MM.1S (cell line): ENCODE data around the gene DNAJB9.
"Not testable (repeated sequence)": the region's sequence is repeated elsewhere in the genome, so short reads cannot be mapped to it uniquely, and the experiment has no call there.

Experiments used
- DNase-seq: peaks from one replicate; pipeline ENCODE4 v3.0.0-alpha.2; 2015
- H2AFZ ChIP-seq: fragments of 300-600 bp; sonication (generic); 2 replicates; pipeline ENCODE4 v1.6.0; 2016; ENCODE audit warnings: antibody characterized with exemption, low read length
- H3F3A ChIP-seq: fragments of 300-600 bp; sonication (generic); 2 replicates; pipeline ENCODE4 v1.6.1; 2016; ENCODE audit warnings: mild to moderate bottlenecking, antibody characterized with exemption, low read length, moderate library complexity, mixed read lengths; ENCODE audit not compliant: insufficient read depth
- H3K27ac ChIP-seq: fragments of 300-600 bp; sonication (generic); 2 replicates; pipeline ENCODE4 v1.5.1; 2016; ENCODE audit warnings: mild to moderate bottlenecking, low read length
- H3K27me3 ChIP-seq: fragments of 300-600 bp; sonication (generic); replicated peaks from 2 replicates; pipeline ENCODE4 v1.6.0; 2016; ENCODE audit warnings: low read length; ENCODE audit not compliant: insufficient read depth
- H3K36me3 ChIP-seq: fragments of 300-600 bp; sonication (generic); replicated peaks from 2 replicates; pipeline ENCODE4 v1.6.1; 2016; ENCODE audit warnings: mild to moderate bottlenecking, low read length, mixed read lengths; ENCODE audit not compliant: insufficient read depth
- H3K4me1 ChIP-seq: fragments of 300-600 bp; sonication (generic); 2 replicates; pipeline ENCODE4 v1.6.1; 2016; ENCODE audit warnings: low read length, mixed read lengths
- H3K4me2 ChIP-seq: fragments of 300-600 bp; sonication (generic); 2 replicates; pipeline ENCODE4 v1.6.0; 2016; ENCODE audit warnings: low read depth, low read length
- H3K4me3 ChIP-seq: fragments of 300-600 bp; sonication (generic); 2 replicates; pipeline ENCODE4 v1.5.1; 2016; ENCODE audit warnings: low read length, mixed read lengths
- H3K79me2 ChIP-seq: fragments of 300-600 bp; sonication (generic); 2 replicates; pipeline ENCODE4 v1.6.1; 2016; ENCODE audit warnings: mixed run types, low read length, mixed read lengths
- H3K9ac ChIP-seq: fragments of 300-600 bp; sonication (generic); 2 replicates; pipeline ENCODE4 v1.6.1; 2016; ENCODE audit warnings: low read length, mixed read lengths
- H3K9me2 ChIP-seq: fragments of 300-600 bp; sonication (generic); replicated peaks from 2 replicates; pipeline ENCODE4 v1.6.1; 2016; ENCODE audit warnings: mild to moderate bottlenecking, low read length, mixed read lengths; ENCODE audit not compliant: insufficient read depth
- H3K9me3 ChIP-seq: fragments of 300-600 bp; sonication (generic); replicated peaks from 2 replicates; pipeline ENCODE4 v1.6.1; 2016; ENCODE audit warnings: mild to moderate bottlenecking, low read length, mixed read lengths; ENCODE audit not compliant: insufficient read depth
- H4K20me1 ChIP-seq: fragments of 300-600 bp; sonication (generic); 2 replicates; pipeline ENCODE4 v1.6.1; 2016; ENCODE audit warnings: mild to moderate bottlenecking, low read length, moderate library complexity, mixed read lengths; ENCODE audit not compliant: insufficient read depth
- CTCF ChIP-seq: fragments of 300-600 bp; sonication (generic); IDR thresholded peaks from 2 replicates; pipeline ENCODE4 v1.5.1; 2016; ENCODE audit warnings: antibody characterized with exemption, low read length, mixed read lengths
- EZH2 ChIP-seq: fragments of 300-600 bp; sonication (generic); optimal IDR thresholded peaks from 2 replicates; pipeline ENCODE3; 2017; ENCODE audit warnings: low read depth, mild to moderate bottlenecking, antibody characterized with exemption, low read length, mixed read lengths
- EZH2phosphoT487 ChIP-seq: fragments of 300-600 bp; sonication (generic); IDR thresholded peaks from 2 replicates; pipeline ENCODE4 v1.6.1; 2018; ENCODE audit warnings: antibody characterized with exemption, low read length

DNAJB9 gene

GRCh38 chr7:108535744-108536143 lies 33.9 kb upstream of the DNAJB9 start:
- no peak for DNase-seq
- Histone ChIP-seq H3K4me3 (no peak overlapping the region), H2AFZ (no peak overlapping the region), H3K4me1 (no peaks in the 10 kb centered on the region), H3K4me2 (no peak overlapping the region), H3K36me3 (no peaks in the 10 kb centered on the region), H3F3A (no peaks in the 10 kb centered on the region), H3K9me3 (no peaks in the 10 kb centered on the region), H4K20me1 (no peaks in the 10 kb centered on the region), H3K9ac (no peak overlapping the region), H3K27ac (no peak overlapping the region), H3K9me2 (no peaks in the 10 kb centered on the region), H3K79me2 (no peaks in the 10 kb centered on the region), H3K27me3 (no peaks in the 10 kb centered on the region)
- TF ChIP-seq EZH2phosphoT487 (no peak), EZH2 (no peak), CTCF (no peak)

GRCh38 chr7:108537229-108537628 lies 32.4 kb upstream of the DNAJB9 start:
- no peak for TF ChIP-seq EZH2phosphoT487
- TF ChIP-seq EZH2, result no peak
- TF ChIP-seq CTCF, result no peak

GRCh38 chr7:108538236-108538635 lies 31.4 kb upstream of the DNAJB9 start:
- not testable (repeated sequence) for H3K9me2 ChIP-seq, H3K4me2 ChIP-seq, H3K27me3 ChIP-seq, DNase-seq, H3K4me1 ChIP-seq, H3F3A ChIP-seq, H2AFZ ChIP-seq, H3K9ac ChIP-seq, H4K20me1 ChIP-seq, H3K9me3 ChIP-seq, H3K27ac ChIP-seq, H3K4me3 ChIP-seq, H3K36me3 ChIP-seq, H3K79me2 ChIP-seq

More at GRCh38 chr7:108537229-108537628, 32.4 kb upstream of the DNAJB9 start:
- H3K4me2 ChIP-seq, result no peak overlapping the region
- H3K4me1 ChIP-seq, result no peaks in the 10 kb centered on the region
- H3K9me2 ChIP-seq, result no peaks in the 10 kb centered on the region
- H2AFZ ChIP-seq, result no peak overlapping the region
- no peaks in the 10 kb centered on the region for H3K9me3 ChIP-seq
- no peaks in the 10 kb centered on the region for H4K20me1 ChIP-seq
- no peak overlapping the region for H3K27ac ChIP-seq
- H3K27me3 ChIP-seq, result no peaks in the 10 kb centered on the region
- H3K36me3 ChIP-seq, result no peaks in the 10 kb centered on the region
- H3K9ac ChIP-seq, result no peak overlapping the region
- H3K4me3 ChIP-seq, result no peak overlapping the region
- H3K79me2 ChIP-seq, result no peaks in the 10 kb centered on the region
- no peaks in the 10 kb centered on the region for H3F3A ChIP-seq
- no peak for DNase-seq

GRCh38 chr7:108538685-108539084 lies 31.0 kb upstream of the DNAJB9 start:
- not testable (repeated sequence) for H3K9me3 ChIP-seq, H3K36me3 ChIP-seq, H3K9me2 ChIP-seq, H3K27ac ChIP-seq, H3K4me3 ChIP-seq, H3K4me2 ChIP-seq, H4K20me1 ChIP-seq, H3F3A ChIP-seq, H2AFZ ChIP-seq, H3K4me1 ChIP-seq, H3K9ac ChIP-seq, DNase-seq, H3K27me3 ChIP-seq, H3K79me2 ChIP-seq
